ENCODE measurements around the gene DNAH8. TPM values are rescaled to one million over a fixed set of nuclear protein-coding genes. Genes with fewer than 3 reads are reported as not detected.

The DNAH8 gene
- total RNA-seq, 1 donor, result under 0.01 TPM

DNA sequence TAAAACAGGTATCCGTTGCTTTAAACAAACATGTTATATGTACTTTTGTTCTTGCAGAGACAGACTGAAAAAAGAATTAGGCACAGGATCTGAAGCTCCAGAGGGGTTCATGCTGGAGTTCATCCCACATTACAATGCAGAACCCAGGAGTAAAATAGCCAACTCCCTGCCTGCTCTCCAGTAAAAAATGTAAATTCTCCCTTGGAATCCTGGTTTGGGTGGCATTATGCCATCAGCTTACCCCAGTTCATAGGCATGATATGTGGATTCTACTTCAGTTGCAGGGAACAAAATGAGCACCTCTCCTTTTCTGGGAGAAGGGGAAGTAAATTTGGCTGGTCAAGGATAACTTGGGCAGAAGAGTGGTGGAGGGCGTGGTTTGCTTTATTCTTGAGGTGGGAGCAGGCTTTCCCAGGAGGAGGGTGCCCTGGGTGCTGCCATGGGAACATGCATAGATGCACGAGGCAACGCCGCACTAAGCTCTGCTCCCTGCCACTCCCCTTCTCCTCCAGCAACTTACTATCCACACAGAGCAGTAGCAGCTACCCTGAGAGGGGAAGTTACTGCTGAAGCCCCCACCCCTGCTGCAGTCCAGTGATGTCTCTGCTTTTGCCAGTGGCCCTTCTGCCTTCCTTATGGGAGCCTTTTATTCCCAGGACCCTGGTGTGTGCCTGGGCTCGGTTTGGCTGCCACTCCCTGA, 261.8 kb downstream of the DNAH8 start:
- no peak for DNase-seq (ENCODE audit: low read depth)
- no peak overlapping the region for H3K4me3 ChIP-seq (ENCODE audit: low read depth, low read length)
- TF ChIP-seq, protein P1, sequence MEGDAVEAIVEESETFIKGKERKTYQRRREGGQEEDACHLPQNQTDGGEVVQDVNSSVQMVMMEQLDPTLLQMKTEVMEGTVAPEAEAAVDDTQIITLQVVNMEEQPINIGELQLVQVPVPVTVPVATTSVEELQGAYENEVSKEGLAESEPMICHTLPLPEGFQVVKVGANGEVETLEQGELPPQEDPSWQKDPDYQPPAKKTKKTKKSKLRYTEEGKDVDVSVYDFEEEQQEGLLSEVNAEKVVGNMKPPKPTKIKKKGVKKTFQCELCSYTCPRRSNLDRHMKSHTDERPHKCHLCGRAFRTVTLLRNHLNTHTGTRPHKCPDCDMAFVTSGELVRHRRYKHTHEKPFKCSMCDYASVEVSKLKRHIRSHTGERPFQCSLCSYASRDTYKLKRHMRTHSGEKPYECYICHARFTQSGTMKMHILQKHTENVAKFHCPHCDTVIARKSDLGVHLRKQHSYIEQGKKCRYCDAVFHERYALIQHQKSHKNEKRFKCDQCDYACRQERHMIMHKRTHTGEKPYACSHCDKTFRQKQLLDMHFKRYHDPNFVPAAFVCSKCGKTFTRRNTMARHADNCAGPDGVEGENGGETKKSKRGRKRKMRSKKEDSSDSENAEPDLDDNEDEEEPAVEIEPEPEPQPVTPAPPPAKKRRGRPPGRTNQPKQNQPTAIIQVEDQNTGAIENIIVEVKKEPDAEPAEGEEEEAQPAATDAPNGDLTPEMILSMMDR (IDR thresholded peaks at IDR 0.05; ENCODE audit: insufficient read depth, low read depth, low read length), result no peak

DNA sequence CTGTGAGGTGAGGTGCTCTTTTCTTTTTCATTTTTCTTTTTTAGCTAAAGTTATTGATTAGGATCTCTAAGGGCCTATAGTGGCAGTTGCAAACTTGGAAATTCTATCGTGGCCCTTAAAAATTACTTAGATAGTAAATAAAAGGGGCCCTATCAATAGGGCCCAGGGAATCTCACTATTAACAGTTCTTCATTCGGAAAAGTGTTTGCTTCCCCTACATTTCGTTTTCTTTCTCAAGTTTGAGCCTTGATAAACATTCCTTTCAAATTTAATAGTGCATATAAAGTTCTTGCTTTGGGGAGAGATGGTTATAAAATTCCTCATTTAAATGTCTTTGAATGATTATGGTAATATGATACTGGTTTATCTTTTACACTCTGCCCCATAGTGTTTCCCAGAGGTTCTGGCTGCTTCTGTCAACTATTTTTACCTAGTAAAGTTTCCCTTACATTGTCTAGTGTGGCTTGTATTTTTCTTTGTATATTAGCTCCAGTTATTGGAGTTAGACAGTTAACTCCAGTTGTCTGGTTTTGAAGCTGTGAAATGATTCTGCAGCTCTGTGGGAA, 263.1 kb downstream of the DNAH8 start:
- TF ChIP-seq, protein P1 (IDR thresholded peaks at IDR 0.05; ENCODE audit: insufficient read depth, low read depth, low read length), result no peak
- no peak for DNase-seq (ENCODE audit: low read depth)
- no peak overlapping the region for H3K4me3 ChIP-seq (ENCODE audit: low read depth, low read length)

DNA sequence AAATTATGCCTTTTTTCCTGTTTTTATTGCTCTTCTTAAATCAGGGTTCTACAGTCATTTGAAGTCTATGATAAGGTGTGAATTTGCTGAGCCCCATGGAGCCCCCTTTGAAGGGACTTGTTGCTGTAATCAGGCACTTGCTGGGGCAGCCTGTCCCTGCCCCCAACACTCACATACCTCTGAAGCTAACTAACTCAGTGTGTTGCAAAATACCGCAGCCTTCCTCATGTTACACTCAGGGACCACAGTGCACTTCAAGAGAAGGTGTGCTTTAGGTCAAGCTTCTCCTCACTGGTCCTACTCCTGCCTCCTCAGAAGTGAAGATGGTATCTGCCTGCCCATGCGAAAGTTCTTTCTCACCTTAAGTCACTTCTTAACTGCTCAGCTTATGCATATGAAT, 267.4 kb downstream of the DNAH8 start:
- TF ChIP-seq, protein P1 (IDR thresholded peaks at IDR 0.05; ENCODE audit: insufficient read depth, low read depth, low read length), result no peak
- no peak for DNase-seq (ENCODE audit: low read depth)
- H3K4me3 ChIP-seq (ENCODE audit: low read depth, low read length), result no peak overlapping the region

DNA sequence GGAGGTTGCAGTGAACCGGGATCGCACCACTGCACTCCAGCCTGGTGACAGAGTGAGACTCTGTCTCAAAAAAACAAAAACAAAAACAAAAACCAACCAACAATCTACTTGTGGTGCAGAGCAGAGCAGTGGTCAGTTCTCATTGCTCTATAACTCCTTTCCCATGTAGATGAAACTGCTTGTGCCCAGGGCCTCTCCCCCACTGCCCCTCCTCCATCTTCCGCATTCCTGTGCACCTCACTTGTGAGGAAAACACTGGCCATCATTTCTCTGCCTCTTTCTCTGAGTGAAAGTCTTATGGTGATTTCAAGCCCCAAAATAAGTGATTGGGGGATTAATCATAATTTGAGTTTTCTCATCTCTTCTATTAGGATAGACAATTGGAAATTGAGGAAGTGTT, 269.6 kb downstream of the DNAH8 start:
- TF ChIP-seq, protein P1 (IDR thresholded peaks at IDR 0.05; ENCODE audit: insufficient read depth, low read depth, low read length), result no peak
- DNase-seq (ENCODE audit: low read depth), result no peak
- H3K4me3 ChIP-seq (ENCODE audit: low read depth, low read length), result no peak overlapping the region

DNA sequence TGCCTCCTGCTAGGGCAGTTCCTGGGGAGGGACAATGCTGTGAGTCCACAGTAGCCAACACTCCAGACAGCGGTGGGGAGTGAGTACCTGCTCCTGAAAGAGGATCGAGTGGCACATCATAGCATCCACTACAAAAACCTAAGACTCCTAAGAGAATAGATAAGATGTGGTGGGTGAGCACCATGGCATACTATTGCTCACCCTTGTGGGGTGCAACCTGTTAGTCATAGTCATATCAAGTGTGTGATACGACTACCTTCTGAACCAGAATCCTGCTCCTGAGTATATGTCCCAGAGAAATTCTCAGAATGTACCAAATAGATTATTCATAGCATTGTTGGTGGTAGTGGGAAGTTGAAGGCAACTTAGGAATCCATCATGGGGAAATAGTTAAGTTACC, 270.7 kb downstream of the DNAH8 start:
- DNase-seq (ENCODE audit: low read depth), result no peak
- no peak overlapping the region for H3K4me3 ChIP-seq (ENCODE audit: low read depth, low read length)
- TF ChIP-seq, protein P1 (IDR thresholded peaks at IDR 0.05; ENCODE audit: insufficient read depth, low read depth, low read length), result no peak

DNA sequence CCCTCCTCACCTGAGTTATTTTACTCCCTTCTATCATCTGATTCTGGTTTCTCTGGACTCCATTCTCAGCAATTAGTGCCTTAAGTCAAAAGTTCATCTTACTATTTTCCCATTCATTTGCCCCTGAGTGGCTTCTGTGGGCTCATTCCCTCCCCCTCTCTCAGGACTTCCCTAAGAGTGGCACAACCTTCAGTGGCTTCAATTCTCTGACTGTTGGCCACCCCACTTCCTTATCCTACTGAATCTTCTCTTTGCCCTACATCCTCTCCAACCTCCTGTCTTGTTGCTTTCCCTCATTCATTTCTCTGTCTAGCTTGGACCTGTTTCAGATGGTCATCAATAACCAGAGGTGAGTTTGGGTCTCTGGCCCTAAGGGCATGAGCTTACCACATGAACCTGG, 272.4 kb downstream of the DNAH8 start:
- TF ChIP-seq, protein P1 (IDR thresholded peaks at IDR 0.05; ENCODE audit: insufficient read depth, low read depth, low read length), result no peak
- no peak overlapping the region for H3K4me3 ChIP-seq (ENCODE audit: low read depth, low read length)
- DNase-seq (ENCODE audit: low read depth), result no peak
